Smooth muscle cell (in vitro differentiated cells): ENCODE data around the gene BTBD6. TPM values are rescaled to one million over a fixed set of nuclear protein-coding genes. Genes with fewer than 3 reads are reported as not detected.

Source experiments
- DNase-seq: peaks from one replicate; lab custom pipeline; 2025; ENCODE audit not compliant: unreplicated experiment; lab: John Stamatoyannopoulos, UW
- H2AFZ ChIP-seq: fragments of 200-600 bp; sonication (generic); 2 replicates; pipeline ENCODE4 v1.6.0; 2016; ENCODE audit warnings: antibody characterized with exemption, low read depth, mild to moderate bottlenecking
- H3F3A ChIP-seq: fragments of 200-600 bp; sonication (generic); 2 replicates; pipeline ENCODE4 v1.6.0; 2017; ENCODE audit warnings: antibody characterized with exemption, low read depth
- H3K27ac ChIP-seq: fragments of 200-600 bp; sonication (generic); 2 replicates; pipeline ENCODE4 v1.5.1; 2016; ENCODE audit warnings: low read depth, mild to moderate bottlenecking
- H3K27me3 ChIP-seq: fragments of 200-600 bp; sonication (generic); 2 replicates; pipeline ENCODE4 v1.6.1; 2016; ENCODE audit warnings: low read depth, mild to moderate bottlenecking
- H3K36me3 ChIP-seq: fragments of 200-600 bp; sonication (generic); 2 replicates; pipeline ENCODE4 v1.5.1; 2016; ENCODE audit warnings: low read depth
- H3K4me1 ChIP-seq: fragments of 200-600 bp; sonication (generic); 2 replicates; pipeline ENCODE4 v1.5.1; 2016; ENCODE audit warnings: low read depth
- H3K4me2 ChIP-seq: fragments of 200-600 bp; sonication (generic); 2 replicates; pipeline ENCODE4 v1.6.0; 2016; ENCODE audit warnings: mild to moderate bottlenecking
- H3K4me3 ChIP-seq: fragments of 200-600 bp; sonication (generic); 2 replicates; pipeline ENCODE4 v1.5.1; 2016; ENCODE audit warnings: mild to moderate bottlenecking
- H3K79me2 ChIP-seq: fragments of 200-600 bp; sonication (generic); 2 replicates; pipeline ENCODE4 v1.6.0; 2016; ENCODE audit warnings: low read depth, mild to moderate bottlenecking
- H3K9ac ChIP-seq: fragments of 200-600 bp; sonication (generic); 2 replicates; pipeline ENCODE4 v1.6.0; 2016; ENCODE audit warnings: low read depth
- H3K9me3 ChIP-seq: fragments of 200-600 bp; sonication (generic); replicated peaks from 2 replicates; pipeline ENCODE4 v1.5.1; 2016; ENCODE audit warnings: low read depth
- H4K20me1 ChIP-seq: fragments of 200-600 bp; sonication (generic); 2 replicates; pipeline ENCODE4 v1.6.0; 2016; ENCODE audit warnings: low read depth
- whole genome bisulfite sequencing: methylation state at CpG from one replicate; pipeline ENCODE4 v1.1.7; 2016; ENCODE audit warnings: low lambda C conversion rate; 5-methylcytosine and 5-hydroxymethylcytosine counted together
- polyA plus RNA-seq: library from polyadenylated mRNA; unstranded; fragments of >200 nt; fragmentation: Nextera tagmentation; extraction: Ambion mirVana; gene quantifications from 2 replicates; pipeline ENCODE4 v1.2.1, GENCODE V29; 2016
- total RNA-seq: library from RNA; depleted of rRNA; stranded (reverse); fragments of >200 nt; gene quantifications from 2 replicates; pipeline ENCODE4 v1.2.3, GENCODE V29; 2014
- TF ChIP-seq, protein P1 (sequence below): fragments of 200-600 bp; sonication (generic); IDR thresholded peaks from 2 replicates; pipeline ENCODE4 v1.5.1; 2017; ENCODE audit warnings: borderline replicate concordance, mild to moderate bottlenecking, antibody characterized with exemption; ENCODE audit not compliant: insufficient read depth, poor library complexity, severe bottlenecking

Gene BTBD6
- total and polyA plus RNA-seq, 2 experiments from 2014 or later, result 27.0 to 40.3 TPM

- H3K9ac ChIP-seq, result no peak overlapping the region
- TF ChIP-seq, protein P1, sequence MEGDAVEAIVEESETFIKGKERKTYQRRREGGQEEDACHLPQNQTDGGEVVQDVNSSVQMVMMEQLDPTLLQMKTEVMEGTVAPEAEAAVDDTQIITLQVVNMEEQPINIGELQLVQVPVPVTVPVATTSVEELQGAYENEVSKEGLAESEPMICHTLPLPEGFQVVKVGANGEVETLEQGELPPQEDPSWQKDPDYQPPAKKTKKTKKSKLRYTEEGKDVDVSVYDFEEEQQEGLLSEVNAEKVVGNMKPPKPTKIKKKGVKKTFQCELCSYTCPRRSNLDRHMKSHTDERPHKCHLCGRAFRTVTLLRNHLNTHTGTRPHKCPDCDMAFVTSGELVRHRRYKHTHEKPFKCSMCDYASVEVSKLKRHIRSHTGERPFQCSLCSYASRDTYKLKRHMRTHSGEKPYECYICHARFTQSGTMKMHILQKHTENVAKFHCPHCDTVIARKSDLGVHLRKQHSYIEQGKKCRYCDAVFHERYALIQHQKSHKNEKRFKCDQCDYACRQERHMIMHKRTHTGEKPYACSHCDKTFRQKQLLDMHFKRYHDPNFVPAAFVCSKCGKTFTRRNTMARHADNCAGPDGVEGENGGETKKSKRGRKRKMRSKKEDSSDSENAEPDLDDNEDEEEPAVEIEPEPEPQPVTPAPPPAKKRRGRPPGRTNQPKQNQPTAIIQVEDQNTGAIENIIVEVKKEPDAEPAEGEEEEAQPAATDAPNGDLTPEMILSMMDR, result no peak
- no peak overlapping the region for H3K4me3 ChIP-seq
- no peaks in the 10 kb centered on the region for H3F3A ChIP-seq
- H3K4me2 ChIP-seq, result no peak overlapping the region
- DNase-seq, result no peak
- H3K27me3 ChIP-seq, result no peaks in the 10 kb centered on the region
- H3K27ac ChIP-seq, result no peak overlapping the region
- H3K9me3 ChIP-seq, result no peaks in the 10 kb centered on the region
- H3K79me2 ChIP-seq, result no peaks in the 10 kb centered on the region
- H3K4me1 ChIP-seq, result no peaks in the 10 kb centered on the region
- H4K20me1 ChIP-seq, result peaks cover 19% of the 10 kb centered on the region
- H3K36me3 ChIP-seq, result no peaks in the 10 kb centered on the region
- WGBS, result 97% methylated on average over 12 of the region's 20 CpGs
- H2AFZ ChIP-seq, result no peak overlapping the region
These were observed 13.4 kb downstream of the BTBD6 start for GRCh38 chr14:105261781-105262180.

- no peak for DNase-seq
- H3K27ac ChIP-seq, result no peak overlapping the region
- H3K9me3 ChIP-seq, result no peaks in the 10 kb centered on the region
- H3K36me3 ChIP-seq, result no peaks in the 10 kb centered on the region
- peaks cover 12% of the 10 kb centered on the region for H4K20me1 ChIP-seq
- H3F3A ChIP-seq, result no peaks in the 10 kb centered on the region
- H3K9ac ChIP-seq, result no peak overlapping the region
- no peaks in the 10 kb centered on the region for H3K27me3 ChIP-seq
- H2AFZ ChIP-seq, result no peak overlapping the region
- TF ChIP-seq, protein P1, result no peak
- H3K4me2 ChIP-seq, result no peak overlapping the region
- H3K79me2 ChIP-seq, result peaks cover 7% of the 10 kb centered on the region
- no peak overlapping the region for H3K4me3 ChIP-seq
- 95% methylated on average over 21 of the region's 21 CpGs for WGBS
- H3K4me1 ChIP-seq, result no peaks in the 10 kb centered on the region
These were observed 19.7 kb downstream of the BTBD6 start for GRCh38 chr14:105267820-105268548.

- no peaks in the 10 kb centered on the region for H3K27me3 ChIP-seq
- no peaks in the 10 kb centered on the region for H3K9me3 ChIP-seq
- DNase-seq, result no peak
- H2AFZ ChIP-seq, result no peak overlapping the region
- H3K27ac ChIP-seq, result no peak overlapping the region
- H3K4me3 ChIP-seq, result no peak overlapping the region
- peaks cover 16% of the 10 kb centered on the region for H4K20me1 ChIP-seq
- peaks cover 7% of the 10 kb centered on the region for H3K79me2 ChIP-seq
- no peaks in the 10 kb centered on the region for H3K36me3 ChIP-seq
- 93% methylated on average over 18 of the region's 18 CpGs for WGBS
- TF ChIP-seq, protein P1, result no peak
- no peaks in the 10 kb centered on the region for H3K4me1 ChIP-seq
- H3K4me2 ChIP-seq, result no peak overlapping the region
- H3F3A ChIP-seq, result no peaks in the 10 kb centered on the region
- no peak overlapping the region for H3K9ac ChIP-seq
These were observed 20.5 kb downstream of the BTBD6 start for GRCh38 chr14:105268736-105269354.
